Inferior parietal cortex (tissue), 1 donor: ENCODE measurements around the gene AP4M1.
A peak's percentile ranks its signal among the peaks of the same experiment; 100 is the strongest.
"Not testable (repeated sequence)": the region's sequence is repeated elsewhere in the genome, so short reads cannot be mapped to it uniquely, and the experiment has no call there.

ENCODE experiments used
- DNase-seq: peaks from one replicate; pipeline ENCODE4 v3.0.0-alpha.2; 2016; ENCODE audit errors: extremely low spot score

Gene AP4M1

GRCh38 chr7:100107125-100107737 is 5.8 kb downstream of the AP4M1 start:
- DNase-seq: no peak

DNA sequence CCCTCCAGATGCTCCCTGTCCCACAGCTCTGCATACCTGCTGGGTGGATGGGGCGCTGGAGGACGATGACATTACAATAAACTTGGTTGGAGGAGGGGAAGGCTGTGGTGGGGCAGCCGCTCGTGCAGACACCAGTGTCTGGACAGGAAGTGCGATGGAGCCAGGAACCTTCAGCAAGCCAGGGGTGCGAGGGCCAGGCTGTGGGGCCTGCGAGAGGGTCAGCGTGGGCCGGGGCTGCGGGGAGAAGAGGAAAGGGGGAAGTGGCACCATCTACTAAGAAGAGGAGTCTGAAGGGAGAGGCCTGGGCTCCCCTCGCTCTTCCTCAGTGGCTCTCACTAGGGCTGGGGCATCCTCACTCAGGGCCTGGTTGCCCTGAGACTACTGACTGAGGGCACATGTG is 6.4 kb downstream of the AP4M1 start:
- no peak for DNase-seq

DNA sequence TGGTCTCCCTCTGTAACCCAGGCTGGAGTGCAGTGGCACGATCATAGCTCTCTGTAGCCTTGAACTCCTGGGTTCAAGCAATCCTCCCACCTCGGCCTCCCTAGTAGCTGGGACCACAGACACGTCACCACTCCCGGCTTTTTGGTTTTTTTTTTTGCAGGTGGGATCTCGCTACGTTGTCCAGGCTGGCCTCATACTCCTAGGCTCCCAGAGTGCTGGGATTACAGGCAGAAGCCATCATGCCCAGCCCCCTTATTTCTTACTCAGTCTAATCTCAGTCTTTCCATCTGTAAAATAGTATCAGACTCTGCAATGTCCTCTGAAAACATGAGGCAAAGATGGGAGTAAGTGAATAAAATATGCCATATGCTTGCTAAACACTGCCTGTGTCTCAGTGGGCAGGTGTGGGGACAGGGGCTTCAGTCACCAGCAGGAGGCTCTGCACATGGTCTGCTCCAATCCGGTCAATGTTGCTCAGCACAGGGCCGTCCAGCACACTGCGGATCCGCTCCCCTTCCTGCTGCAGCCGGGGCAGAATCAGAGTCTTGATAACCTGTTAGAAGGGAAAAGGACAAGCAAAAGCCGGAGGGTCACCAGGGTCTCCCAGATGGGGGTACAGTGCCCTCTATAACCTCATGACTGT is 8.2 kb downstream of the AP4M1 start:
- no peak for DNase-seq

DNA sequence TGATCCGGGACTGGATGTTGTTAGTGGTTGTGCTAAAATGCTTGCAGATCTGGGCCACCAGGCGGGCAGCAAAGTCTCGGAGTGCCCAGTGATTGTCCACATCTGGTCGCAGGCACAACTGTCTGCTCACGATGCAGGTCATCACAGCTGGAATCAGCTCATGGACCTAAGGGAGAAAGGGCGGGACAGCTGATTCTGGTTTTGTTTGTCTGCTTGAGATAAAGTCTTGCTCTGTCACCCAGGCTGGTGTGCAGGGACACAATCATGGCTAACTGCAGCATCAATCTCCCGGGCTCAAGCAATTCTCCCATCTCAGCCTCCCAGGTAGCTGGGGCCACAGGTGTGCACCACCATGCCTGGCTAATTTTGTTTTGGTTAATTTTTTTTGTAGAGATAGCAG is 9.7 kb downstream of the AP4M1 start:
- no peak for DNase-seq

- no peak for DNase-seq
Observed at GRCh38 chr7:100111914-100112313, 10.5 kb downstream of the AP4M1 start.

DNA sequence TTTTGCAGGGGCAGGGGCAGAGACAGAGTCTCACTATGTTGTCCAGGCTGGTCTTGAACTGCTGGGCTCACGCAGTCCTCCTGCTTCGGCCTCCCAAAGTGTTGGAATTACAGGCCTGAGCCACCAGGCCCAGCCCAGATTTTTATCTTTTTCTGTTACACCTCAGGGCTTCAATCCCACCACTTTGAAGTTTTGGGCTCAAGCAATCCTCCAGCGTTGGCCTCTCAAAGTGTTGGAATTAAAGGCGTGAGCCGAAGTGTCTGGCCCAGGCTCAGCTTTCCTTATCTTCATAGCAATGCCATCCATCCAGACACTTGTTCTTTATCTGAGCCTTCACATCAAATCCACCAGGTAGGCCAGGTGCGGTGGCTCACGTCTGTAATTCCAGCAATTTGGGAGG is 13.6 kb downstream of the AP4M1 start:
- DNase-seq: no peak

- DNase-seq: no peak
Observed at GRCh38 chr7:100118388-100119071, 17.1 kb downstream of the AP4M1 start.

- DNase-seq: peak; percentile 97
Observed at GRCh38 chr7:100119072-100119969, 17.9 kb downstream of the AP4M1 start, which contains the start of the genes CNPY4 and TAF6. Gene CNPY4, plus strand, starts transcription at chr7:100119634. Its CDS starts 111 bp downstream, at chr7:100119745. Gene TAF6, minus strand, starts transcription at chr7:100119358. Its CDS starts 5,149 bp downstream, at chr7:100114209.

DNA sequence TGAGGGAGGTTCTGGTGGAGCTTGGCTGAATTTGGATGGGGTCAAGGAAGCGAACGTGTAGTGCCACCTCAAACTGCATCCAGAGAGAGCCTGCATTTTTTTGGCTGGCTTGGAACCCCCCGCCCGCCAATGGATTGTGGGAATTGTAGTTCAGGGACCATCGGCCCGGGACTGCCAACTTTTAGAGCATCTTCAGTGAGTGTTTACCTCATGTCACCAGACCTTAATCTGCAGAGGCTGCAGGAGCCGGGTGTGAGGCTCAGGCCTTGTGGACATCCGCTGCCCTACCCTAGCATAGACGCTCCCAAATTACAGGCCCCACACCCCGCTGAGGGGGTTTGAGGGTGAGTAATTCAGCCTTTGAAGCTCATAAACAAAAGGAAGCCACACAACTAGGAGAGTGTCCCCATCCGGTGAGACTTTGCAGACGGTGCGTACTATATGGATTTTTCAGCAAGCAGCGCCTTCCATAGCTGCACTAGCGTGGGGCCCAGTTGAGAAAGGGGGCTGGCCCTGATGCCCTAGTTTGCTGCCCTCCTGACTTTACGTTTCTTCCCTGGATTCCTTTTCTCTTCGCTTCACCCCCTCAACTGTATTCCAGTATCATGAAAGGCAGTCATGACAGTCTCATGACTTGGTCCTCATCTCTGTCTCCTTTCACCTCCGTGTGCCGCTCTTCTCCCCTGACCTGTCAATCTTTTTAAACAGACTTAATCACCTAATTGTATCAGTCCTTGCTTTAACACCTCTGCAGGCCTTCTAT is 18.7 kb downstream of the AP4M1 start:
- peak; percentile 74 for DNase-seq

GRCh38 chr7:100120733-100121036 is 19.2 kb downstream of the AP4M1 start:
- DNase-seq: no peak

GRCh38 chr7:100122067-100122466 is 20.6 kb downstream of the AP4M1 start:
- no peak for DNase-seq

DNA sequence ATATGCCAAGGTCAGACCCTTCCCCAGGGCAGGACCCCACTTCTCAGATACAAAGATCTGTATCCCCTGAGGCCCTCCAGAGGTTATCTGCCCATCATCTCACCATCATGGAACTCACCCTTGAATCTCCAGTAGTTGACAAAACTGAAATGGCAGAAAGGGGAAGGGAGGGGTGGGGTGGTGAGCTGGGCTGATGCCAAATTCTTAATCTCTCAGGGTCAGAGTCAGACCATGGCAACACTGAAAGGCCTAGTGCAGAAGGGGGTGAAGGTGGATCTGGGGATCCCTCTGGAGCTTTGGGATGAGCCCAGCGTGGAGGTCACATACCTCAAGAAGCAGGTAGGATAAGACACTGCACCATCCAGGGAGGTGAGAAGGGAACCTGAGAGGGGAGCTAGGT is 21.1 kb downstream of the AP4M1 start:
- DNase-seq: no peak

GRCh38 chr7:100124301-100125230 is 23.1 kb downstream of the AP4M1 start:
- no peak for DNase-seq

- DNase-seq: no peak
Observed at GRCh38 chr7:100126239-100126930, 24.9 kb downstream of the AP4M1 start.

- peak; percentile 94 for DNase-seq
Observed at GRCh38 chr7:100126931-100127865, 25.8 kb downstream of the AP4M1 start, which contains the start of gene MBLAC1. Gene MBLAC1, plus strand, starts transcription at chr7:100126967. Its CDS starts 429 bp downstream, at chr7:100127396.

- DNase-seq: no peak
Observed at GRCh38 chr7:100127866-100128636, 26.6 kb downstream of the AP4M1 start.

- no peak for DNase-seq
Observed at GRCh38 chr7:100128637-100128963, 27.2 kb downstream of the AP4M1 start.

GRCh38 chr7:100130220-100130607 is 28.8 kb downstream of the AP4M1 start:
- DNase-seq: not testable (repeated sequence)
